ENCODE results near the gene RBBP6. TPM values are rescaled to one million over a fixed set of nuclear protein-coding genes. Genes with fewer than 3 reads are reported as not detected.

RBBP6 gene
- total RNA-seq, 1 donor from 2014 or later = 42.1 TPM

DNA sequence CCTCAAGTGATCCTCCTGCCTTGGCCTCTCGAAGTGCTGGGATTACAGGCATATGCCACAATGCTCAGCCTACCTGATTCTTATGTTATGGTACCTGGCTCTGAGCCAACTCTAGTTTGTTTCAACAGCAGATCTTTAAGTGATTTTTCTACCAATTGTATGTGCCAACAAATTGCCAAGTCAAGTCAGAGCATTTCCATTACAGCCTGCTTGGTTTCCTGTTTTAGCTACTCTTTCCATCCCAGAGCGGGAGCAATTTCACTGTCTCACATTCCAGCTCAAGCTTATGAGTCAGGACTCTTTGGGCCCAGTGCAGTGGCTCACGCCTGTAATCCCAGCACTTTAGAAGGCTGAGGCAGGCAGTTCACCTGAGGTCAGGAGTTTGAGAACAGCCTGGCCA, 30.8 kb upstream of the RBBP6 start:
- DNase-seq (no peak), ATAC-seq (no peak)
- Histone ChIP-seq H3K36me3 (no peaks in the 10 kb centered on the region), H3K27me3 (ENCODE audit: low read depth) (peaks cover 15% of the 10 kb centered on the region), H3K27ac (no peak overlapping the region), H3K9me3 (no peaks in the 10 kb centered on the region), H3K4me1 (no peaks in the 10 kb centered on the region), H3K4me3 (no peak overlapping the region)
- intact Hi-C loops (cut with DNase I) = no loop called here
- TF ChIP-seq, protein P1, sequence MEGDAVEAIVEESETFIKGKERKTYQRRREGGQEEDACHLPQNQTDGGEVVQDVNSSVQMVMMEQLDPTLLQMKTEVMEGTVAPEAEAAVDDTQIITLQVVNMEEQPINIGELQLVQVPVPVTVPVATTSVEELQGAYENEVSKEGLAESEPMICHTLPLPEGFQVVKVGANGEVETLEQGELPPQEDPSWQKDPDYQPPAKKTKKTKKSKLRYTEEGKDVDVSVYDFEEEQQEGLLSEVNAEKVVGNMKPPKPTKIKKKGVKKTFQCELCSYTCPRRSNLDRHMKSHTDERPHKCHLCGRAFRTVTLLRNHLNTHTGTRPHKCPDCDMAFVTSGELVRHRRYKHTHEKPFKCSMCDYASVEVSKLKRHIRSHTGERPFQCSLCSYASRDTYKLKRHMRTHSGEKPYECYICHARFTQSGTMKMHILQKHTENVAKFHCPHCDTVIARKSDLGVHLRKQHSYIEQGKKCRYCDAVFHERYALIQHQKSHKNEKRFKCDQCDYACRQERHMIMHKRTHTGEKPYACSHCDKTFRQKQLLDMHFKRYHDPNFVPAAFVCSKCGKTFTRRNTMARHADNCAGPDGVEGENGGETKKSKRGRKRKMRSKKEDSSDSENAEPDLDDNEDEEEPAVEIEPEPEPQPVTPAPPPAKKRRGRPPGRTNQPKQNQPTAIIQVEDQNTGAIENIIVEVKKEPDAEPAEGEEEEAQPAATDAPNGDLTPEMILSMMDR (IDR thresholded peaks at IDR 0.05) = no peak

DNA sequence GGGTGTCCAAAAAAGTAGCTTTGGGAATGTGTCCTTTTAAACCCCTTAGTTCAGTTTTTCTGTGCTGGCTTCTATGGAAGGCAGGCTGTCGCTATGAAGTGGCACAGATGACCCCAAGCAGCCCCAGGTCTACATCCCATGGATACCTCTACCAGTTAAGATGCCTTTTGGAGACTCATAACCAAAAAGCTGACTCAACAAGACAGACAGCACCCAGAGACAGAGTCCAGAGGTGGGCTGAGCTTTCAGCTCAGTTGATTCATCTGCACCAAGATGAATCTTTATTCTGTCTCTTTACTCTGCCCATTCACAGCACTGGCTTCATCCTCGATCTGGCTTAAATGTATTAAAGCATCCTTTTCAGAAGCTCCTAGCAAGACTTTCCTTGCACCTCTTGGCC, 29.8 kb upstream of the RBBP6 start:
- no peak overlapping the region for H3K27ac ChIP-seq
- DNase-seq (no peak), ATAC-seq (no peak)
- TF ChIP-seq, protein P1 (IDR thresholded peaks at IDR 0.05) = no peak
- H3K36me3 ChIP-seq = no peaks in the 10 kb centered on the region
- intact Hi-C loops (cut with DNase I) = no loop called here
- H3K27me3 ChIP-seq (ENCODE audit: low read depth) = peaks cover 11% of the 10 kb centered on the region
- no peaks in the 10 kb centered on the region for H3K4me1 ChIP-seq
- H3K4me3 ChIP-seq = no peak overlapping the region
- no peaks in the 10 kb centered on the region for H3K9me3 ChIP-seq

DNA sequence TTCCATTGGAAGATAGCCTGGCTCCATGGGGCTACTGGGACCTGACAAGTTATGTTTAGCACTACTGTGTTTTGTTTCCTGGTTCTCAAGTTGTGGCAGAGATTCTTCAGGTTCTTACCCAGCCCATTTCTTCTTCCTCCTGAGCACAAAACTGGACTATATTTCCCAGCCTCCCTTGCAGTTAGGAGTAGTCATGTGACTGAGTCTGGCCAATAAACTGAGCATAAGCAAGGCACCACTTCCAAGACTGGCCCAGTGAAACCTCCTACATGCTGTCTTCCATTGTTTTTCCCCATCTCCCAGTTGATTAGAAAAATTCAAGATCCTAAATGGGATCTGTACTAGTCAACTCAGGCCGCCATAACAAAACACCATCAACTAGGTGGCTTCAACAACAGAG, 28.2 kb upstream of the RBBP6 start:
- TF ChIP-seq, protein P1 (IDR thresholded peaks at IDR 0.05) = no peak
- H3K4me3 ChIP-seq = no peak overlapping the region
- intact Hi-C loops (cut with DNase I) = no loop called here
- H3K9me3 ChIP-seq = no peaks in the 10 kb centered on the region
- no peaks in the 10 kb centered on the region for H3K27me3 ChIP-seq (ENCODE audit: low read depth)
- ATAC-seq (no peak), DNase-seq (no peak)
- no peaks in the 10 kb centered on the region for H3K36me3 ChIP-seq
- H3K4me1 ChIP-seq = no peaks in the 10 kb centered on the region
- H3K27ac ChIP-seq = no peak overlapping the region

DNA sequence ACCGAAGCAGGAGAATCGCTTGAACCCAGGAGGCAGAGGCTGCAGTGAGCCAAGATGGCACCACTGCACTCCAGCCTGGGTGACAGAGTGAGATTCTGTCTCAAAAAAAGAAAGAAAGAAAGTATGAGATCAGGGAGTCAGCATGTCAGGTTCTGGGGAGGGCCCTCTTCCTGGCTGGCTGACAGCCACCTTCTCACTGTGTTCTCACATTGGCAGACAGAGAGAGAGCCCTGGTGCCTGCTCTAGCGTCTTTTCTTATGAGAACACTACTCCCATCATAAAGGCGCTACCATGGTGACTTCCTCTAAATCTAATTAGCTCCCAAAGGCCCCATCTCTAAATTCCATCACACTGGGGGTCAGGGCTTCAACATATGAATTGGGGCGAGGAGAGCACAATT, 27.6 kb upstream of the RBBP6 start:
- H3K27me3 ChIP-seq (ENCODE audit: low read depth) = no peaks in the 10 kb centered on the region
- H3K9me3 ChIP-seq = no peaks in the 10 kb centered on the region
- H3K36me3 ChIP-seq = no peaks in the 10 kb centered on the region
- intact Hi-C loops (cut with DNase I) = no loop called here
- TF ChIP-seq, protein P1 (IDR thresholded peaks at IDR 0.05) = no peak
- H3K4me3 ChIP-seq = no peak overlapping the region
- ATAC-seq (no peak), DNase-seq (no peak)
- no peak overlapping the region for H3K27ac ChIP-seq
- peaks cover 1% of the 10 kb centered on the region for H3K4me1 ChIP-seq

DNA sequence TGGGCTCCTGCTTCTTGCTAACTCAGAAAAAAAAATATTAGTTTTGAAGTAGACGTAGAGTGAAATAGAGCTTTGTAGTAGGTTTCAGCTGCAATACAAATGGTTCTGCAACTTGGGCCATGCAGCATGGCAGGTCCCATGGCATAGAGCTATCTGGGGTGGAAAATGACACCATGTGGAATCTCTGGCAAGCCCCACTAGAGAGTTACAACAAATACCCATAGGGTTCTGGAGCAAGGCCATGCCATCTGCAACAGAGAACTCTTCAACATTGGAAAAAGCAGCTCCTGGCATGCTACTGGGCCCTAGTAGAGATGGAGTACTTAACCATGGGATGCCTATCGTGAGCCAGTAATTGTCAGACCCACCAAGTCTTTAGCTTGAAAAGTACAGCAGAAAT, 25.3 kb upstream of the RBBP6 start:
- H3K4me1 ChIP-seq = peaks cover 3% of the 10 kb centered on the region
- H3K9me3 ChIP-seq = no peaks in the 10 kb centered on the region
- no peak for ATAC-seq
- intact Hi-C loops (cut with DNase I) = no loop called here
- TF ChIP-seq, protein P1 (IDR thresholded peaks at IDR 0.05) = no peak
- no peaks in the 10 kb centered on the region for H3K27me3 ChIP-seq (ENCODE audit: low read depth)
- H3K4me3 ChIP-seq = no peak overlapping the region
- no peak overlapping the region for H3K27ac ChIP-seq
- DNase-seq = no peak
- no peaks in the 10 kb centered on the region for H3K36me3 ChIP-seq

DNA sequence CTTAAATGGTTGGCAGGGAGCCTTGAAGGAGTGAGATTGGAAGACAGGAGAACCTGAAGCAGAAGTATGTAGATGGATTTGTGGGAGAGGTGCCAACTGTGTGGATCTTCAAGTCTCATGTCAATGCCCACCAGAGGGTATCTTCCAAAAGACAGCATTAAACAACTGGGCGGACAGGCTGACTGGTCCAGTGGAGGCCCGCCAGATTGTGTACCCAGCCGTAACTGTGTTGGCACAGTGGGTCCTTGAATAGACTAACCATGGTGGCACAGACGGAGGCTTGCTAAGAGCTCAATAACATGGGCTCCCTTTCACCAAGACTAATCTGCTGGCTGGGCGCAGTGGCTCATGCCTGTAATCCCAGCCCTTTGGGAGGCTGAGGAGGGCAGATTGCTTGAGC, 24.2 kb upstream of the RBBP6 start:
- Histone ChIP-seq H3K9me3 (no peaks in the 10 kb centered on the region), H3K36me3 (no peaks in the 10 kb centered on the region), H3K27ac (no peak overlapping the region), H3K4me1 (peaks cover 3% of the 10 kb centered on the region), H3K27me3 (ENCODE audit: low read depth) (no peaks in the 10 kb centered on the region), H3K4me3 (no peak overlapping the region)
- TF ChIP-seq, protein P1 (IDR thresholded peaks at IDR 0.05) = no peak
- ATAC-seq = no peak
- intact Hi-C loops (cut with DNase I) = no loop called here
- no peak for DNase-seq
